Colonic mucosa (tissue), 4 donors: ENCODE measurements around the gene PCSK4. TPM values are rescaled to one million over a fixed set of nuclear protein-coding genes. Genes with fewer than 3 reads are reported as not detected.

ENCODE experiments used
- DNase-seq: peaks from one replicate; pipeline ENCODE4 v3.0.0-alpha.2; 2020
- H3K27ac ChIP-seq: fragments of 200-600 bp; one replicate; pipeline ENCODE4 v1.8.0; 2021
- H3K27me3 ChIP-seq: fragments of 200-600 bp; one replicate; pipeline ENCODE4 v1.8.0; 2021
- H3K36me3 ChIP-seq: fragments of 200-600 bp; one replicate; pipeline ENCODE4 v1.8.0; 2021
- H3K4me1 ChIP-seq: fragments of 200-600 bp; one replicate; pipeline ENCODE4 v1.8.0; 2021; ENCODE audit warnings: mild to moderate bottlenecking
- H3K4me3 ChIP-seq: fragments of 200-600 bp; one replicate; pipeline ENCODE4 v1.8.0; 2021
- H3K9ac ChIP-seq, 2 donors: one replicate each; pipeline ENCODE4 v1.7.0; 2013; ENCODE audit warnings: control low read depth in 2 of 2, low read depth in 2 of 2, low read length in 2 of 2
- H3K9me3 ChIP-seq: fragments of 200-600 bp; one replicate; pipeline ENCODE4 v1.8.0; 2021
- intact Hi-C: fragments of 100-400 bp; cut with DNase I; formaldehyde crosslinking; loops from one replicate; pipeline ENCODE4 v1.14.1; 2022
- total RNA-seq, 2 donors: library from RNA; stranded (reverse); fragmentation: NEBNext Ultra II Directional in 1 of 2; extraction: Animal tissue kit (Norgen Biotek cat#: 25700) in 1 of 2; gene quantifications; one replicate each; pipeline ENCODE4 v1.2.1, GENCODE V29; 2021
- TF ChIP-seq, protein P1 (sequence below): fragments of 200-600 bp; IDR thresholded peaks from one replicate; pipeline ENCODE4 v1.8.0; 2022; ENCODE audit warnings: antibody characterized with exemption, mild to moderate bottlenecking
- donor health status: healthy.
- donor health status: DM: no; HTN: no; CAD: no.
- donor health status: DM: no; HTN: no; CAD: no.

The PCSK4 gene
- total RNA-seq, 2 donors from 2014 or later, result 4.1 to 5.8 TPM

DNA sequence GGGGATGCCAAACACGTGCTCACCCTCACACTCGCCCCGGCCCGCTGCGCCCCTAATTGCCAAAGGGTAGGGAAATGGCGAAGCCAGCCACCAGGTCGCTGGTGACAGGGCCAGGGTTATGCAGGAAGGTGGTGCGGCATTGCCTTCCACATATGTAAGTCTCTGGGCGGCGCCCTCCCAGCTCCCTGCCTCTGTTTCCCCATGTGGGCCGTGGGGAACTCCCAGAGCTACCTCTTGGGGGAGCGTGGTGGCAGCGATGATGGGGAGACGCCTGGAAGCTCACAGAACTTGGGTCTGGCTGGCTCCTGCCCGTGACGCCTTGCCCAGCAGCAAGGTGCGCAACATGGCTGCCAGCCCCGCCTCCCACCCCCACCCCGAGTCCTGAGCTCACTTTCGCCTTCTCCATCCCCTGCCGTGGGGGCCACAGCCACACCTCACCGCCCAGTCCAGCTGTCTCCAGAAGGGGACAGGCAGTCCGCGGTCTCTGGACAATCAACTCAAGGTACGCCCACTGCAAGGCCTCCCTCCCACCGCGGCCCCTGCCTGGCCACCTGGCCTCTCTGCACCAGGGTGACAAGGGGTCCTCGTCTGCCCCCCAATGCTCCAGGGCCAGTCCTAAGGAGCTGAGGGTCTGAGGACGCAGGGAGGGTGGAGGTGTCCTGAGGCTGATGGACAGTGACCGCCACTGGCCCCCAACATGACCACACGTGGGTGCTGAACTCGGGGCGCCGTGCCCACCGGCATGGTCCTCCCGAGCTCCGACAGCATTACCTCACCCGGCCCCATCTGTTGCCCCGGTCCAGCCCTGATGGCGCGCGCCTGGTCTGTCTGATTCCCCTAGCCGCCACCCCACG, 17.7 kb downstream of the PCSK4 start:
- H3K4me1 ChIP-seq, result peaks cover 29% of the 10 kb centered on the region
- no peaks in the 10 kb centered on the region for H3K9me3 ChIP-seq
- H3K27me3 ChIP-seq, result peaks cover 56% of the 10 kb centered on the region
- H3K4me3 ChIP-seq, result no peak overlapping the region
- no peak overlapping the region for H3K9ac ChIP-seq
- no peak overlapping the region for H3K27ac ChIP-seq
- DNase-seq, result no peak
- H3K36me3 ChIP-seq, result no peaks in the 10 kb centered on the region
- TF ChIP-seq, protein P1, sequence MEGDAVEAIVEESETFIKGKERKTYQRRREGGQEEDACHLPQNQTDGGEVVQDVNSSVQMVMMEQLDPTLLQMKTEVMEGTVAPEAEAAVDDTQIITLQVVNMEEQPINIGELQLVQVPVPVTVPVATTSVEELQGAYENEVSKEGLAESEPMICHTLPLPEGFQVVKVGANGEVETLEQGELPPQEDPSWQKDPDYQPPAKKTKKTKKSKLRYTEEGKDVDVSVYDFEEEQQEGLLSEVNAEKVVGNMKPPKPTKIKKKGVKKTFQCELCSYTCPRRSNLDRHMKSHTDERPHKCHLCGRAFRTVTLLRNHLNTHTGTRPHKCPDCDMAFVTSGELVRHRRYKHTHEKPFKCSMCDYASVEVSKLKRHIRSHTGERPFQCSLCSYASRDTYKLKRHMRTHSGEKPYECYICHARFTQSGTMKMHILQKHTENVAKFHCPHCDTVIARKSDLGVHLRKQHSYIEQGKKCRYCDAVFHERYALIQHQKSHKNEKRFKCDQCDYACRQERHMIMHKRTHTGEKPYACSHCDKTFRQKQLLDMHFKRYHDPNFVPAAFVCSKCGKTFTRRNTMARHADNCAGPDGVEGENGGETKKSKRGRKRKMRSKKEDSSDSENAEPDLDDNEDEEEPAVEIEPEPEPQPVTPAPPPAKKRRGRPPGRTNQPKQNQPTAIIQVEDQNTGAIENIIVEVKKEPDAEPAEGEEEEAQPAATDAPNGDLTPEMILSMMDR, result no peak
- intact Hi-C loops, result no loop called here

DNA sequence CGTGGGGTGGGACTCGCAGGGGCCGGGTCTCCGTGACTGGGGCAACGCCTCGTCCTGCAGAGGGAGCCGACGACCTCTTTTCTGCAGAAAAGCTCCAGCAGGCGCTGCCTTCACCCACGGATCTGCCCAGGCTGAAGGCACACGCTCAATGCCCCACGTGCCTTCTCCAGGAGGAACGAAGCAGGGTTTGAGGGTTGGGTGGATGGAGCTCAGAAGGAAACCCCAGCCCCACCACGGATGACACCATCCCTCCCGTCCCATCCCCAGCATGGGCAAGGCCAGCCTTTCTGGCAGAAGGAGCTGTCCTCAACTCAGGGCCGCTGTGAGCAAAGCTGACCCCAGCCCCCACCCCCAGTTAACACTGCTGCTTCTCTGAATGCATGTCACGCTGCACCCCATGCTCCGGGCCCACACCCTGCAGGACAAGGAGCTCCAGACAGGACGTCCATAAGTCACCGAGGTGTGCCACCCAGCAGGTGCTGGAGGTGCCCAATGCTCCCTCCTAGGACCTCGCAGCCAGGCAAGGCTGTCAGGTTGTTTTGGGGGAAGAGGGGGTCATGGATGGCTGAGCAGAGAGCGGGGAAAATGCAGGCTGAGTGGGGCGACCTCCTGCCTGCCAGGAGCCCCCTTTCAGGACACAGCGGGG, 18.5 kb downstream of the PCSK4 start:
- Histone ChIP-seq H3K9me3 (no peaks in the 10 kb centered on the region), H3K4me3 (peak overlapping the region; percentile 27), H3K4me1 (peaks cover 29% of the 10 kb centered on the region), H3K27ac (no peak overlapping the region), H3K36me3 (no peaks in the 10 kb centered on the region), H3K27me3 (peaks cover 64% of the 10 kb centered on the region), H3K9ac (no peak overlapping the region)
- intact Hi-C loops, result no loop called here
- TF ChIP-seq, protein P1, result no peak
- no peak for DNase-seq

DNA sequence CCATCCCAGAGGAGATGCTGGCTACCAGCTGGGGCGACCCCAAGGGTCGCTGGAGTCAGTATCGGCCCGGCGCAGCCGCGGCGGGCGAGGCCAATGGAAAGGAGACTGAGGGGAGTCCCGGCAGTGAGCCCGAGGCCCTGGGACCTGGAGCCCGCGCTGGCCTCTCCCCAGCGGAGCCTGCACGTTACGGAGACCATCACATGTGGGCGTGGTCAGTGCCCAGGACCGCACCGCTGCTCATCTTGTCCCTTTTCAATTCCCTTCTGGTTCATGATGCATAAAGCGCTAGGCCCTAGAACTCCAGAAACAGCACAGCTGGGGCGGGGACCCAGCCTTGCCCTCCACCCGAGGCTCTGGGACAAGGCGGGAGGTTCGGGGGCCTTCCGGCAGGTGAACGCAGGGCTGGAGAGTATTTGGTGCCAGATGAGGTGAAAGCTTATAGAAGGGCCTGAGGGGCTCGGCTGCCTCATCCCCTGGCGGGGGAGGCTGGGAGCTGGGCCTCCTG, 19.1 kb downstream of the PCSK4 start:
- Histone ChIP-seq H3K4me3 (peak overlapping the region; percentile 27), H3K27me3 (peaks cover 70% of the 10 kb centered on the region), H3K9ac (no peak overlapping the region), H3K4me1 (peaks cover 33% of the 10 kb centered on the region), H3K27ac (no peak overlapping the region), H3K9me3 (no peaks in the 10 kb centered on the region), H3K36me3 (no peaks in the 10 kb centered on the region)
- intact Hi-C loops, result no loop called here
- TF ChIP-seq, protein P1, result no peak
- no peak for DNase-seq

DNA sequence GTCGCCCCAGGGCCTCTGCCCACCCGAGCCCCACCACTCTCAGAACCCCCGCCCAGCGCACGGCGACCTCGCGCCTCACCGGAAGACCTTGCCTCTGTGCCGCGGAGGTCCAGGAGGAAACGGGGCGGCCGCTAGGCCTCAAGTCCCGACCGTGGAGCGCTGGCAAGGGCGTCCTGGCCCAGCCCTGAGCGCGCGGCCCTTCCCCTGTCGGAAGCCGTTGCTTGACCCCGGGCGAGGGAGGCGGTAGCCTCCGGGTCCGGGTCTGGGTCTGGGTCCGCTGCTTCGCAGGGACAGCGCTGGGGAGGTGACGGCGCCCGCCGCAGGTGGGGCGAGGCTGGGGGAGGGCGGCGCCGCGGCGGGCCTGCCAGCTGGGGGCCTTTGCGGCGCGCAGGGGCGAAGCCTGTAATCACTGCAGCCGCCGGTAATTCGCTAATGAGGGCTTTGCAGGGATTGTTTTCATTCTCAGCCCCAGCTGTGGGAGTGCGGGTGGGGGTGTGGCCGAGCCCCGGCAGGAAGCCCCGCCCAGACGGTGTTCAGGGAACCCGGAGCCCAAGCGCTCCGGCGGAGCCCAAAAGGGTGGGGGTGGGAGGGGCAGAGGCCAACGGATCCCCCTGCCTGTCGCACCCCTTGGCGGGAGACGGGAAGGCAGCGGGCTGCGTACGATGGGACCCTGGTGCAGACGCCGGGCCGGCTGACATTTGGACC, 19.7 kb downstream of the PCSK4 start:
- no peaks in the 10 kb centered on the region for H3K36me3 ChIP-seq
- H3K4me3 ChIP-seq, result peak overlapping the region; percentile 27
- H3K9me3 ChIP-seq, result no peaks in the 10 kb centered on the region
- H3K27ac ChIP-seq, result no peak overlapping the region
- peaks cover 76% of the 10 kb centered on the region for H3K27me3 ChIP-seq
- intact Hi-C loops, result no loop called here
- DNase-seq, result peak; percentile 65
- peaks cover 37% of the 10 kb centered on the region for H3K4me1 ChIP-seq
- H3K9ac ChIP-seq, result peak overlapping the region in 1 of 2 donors; percentile 43
- TF ChIP-seq, protein P1, result no peak

DNA sequence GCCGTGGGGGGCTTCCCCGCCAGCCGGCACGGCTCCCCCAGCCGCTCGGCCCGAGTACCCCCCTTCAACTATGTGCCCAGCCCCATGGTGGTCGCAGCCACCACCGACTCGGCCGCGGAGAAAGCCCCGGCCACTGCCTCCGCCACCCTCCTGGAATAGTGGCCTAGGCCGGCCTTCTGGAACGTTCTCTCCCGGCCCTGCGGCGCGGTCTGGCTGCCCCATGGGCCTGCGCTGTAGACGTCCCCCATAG, 20.2 kb downstream of the PCSK4 start:
- DNase-seq, result no peak
- intact Hi-C loops, result no loop called here
- H3K4me1 ChIP-seq, result peaks cover 37% of the 10 kb centered on the region
- no peak overlapping the region for H3K27ac ChIP-seq
- peaks cover 81% of the 10 kb centered on the region for H3K27me3 ChIP-seq
- no peaks in the 10 kb centered on the region for H3K36me3 ChIP-seq
- H3K4me3 ChIP-seq, result peak overlapping the region; percentile 27
- H3K9ac ChIP-seq, result peak overlapping the region in 1 of 2 donors; percentile 43
- TF ChIP-seq, protein P1, result no peak
- H3K9me3 ChIP-seq, result no peaks in the 10 kb centered on the region
